Muscle of back (tissue), 11 donors: ENCODE measurements around the gene STEAP1. TPM values are rescaled to one million over a fixed set of nuclear protein-coding genes. Genes with fewer than 3 reads are reported as not detected.

Experiments used
- DNase-seq, 3 donors: peaks; one replicate each; pipeline versions ENCODE4 v3.0.0 to v3.0.0-alpha.2; 2013
- polyA plus RNA-seq, 10 donors: library from polyadenylated mRNA; unstranded; fragments of 120-200 nt; gene quantifications; one replicate each; pipeline ENCODE4 v1.2.1, GENCODE V29; 2013; ENCODE audit not compliant: insufficient read length in 10 of 10

STEAP1 gene
- polyA plus RNA-seq, 10 donors = 0.66 to 4.5 (median 3.2) TPM

- no peak for DNase-seq
Measured at GRCh38 chr7:90210981-90211380, 56.7 kb downstream of the STEAP1 start.

GRCh38 chr7:90211391-90212148, 57.3 kb downstream of the STEAP1 start, which contains the start of gene STEAP2:
TSS of gene STEAP2 (plus strand) at chr7:90211740. CDS start at chr7:90225083, 13,343 bp downstream.
- peak; percentile 88 to 94 (median 88) for DNase-seq

- no peak for DNase-seq
Measured at GRCh38 chr7:90212149-90212495, 57.9 kb downstream of the STEAP1 start.

GRCh38 chr7:90213521-90213920, 59.3 kb downstream of the STEAP1 start:
- DNase-seq = no peak

Other genes starting within 250 kb of the STEAP1 start
- 1 to 10 TPM; 1.8 to 6.4 (median 3.5) TPM for gene STEAP2, start 57.3 kb downstream of the STEAP1 start, polyA plus RNA-seq
- 1 to 10 TPM; 2.2 to 6.4 (median 2.9) TPM for gene CFAP69, start 90.7 kb downstream of the STEAP1 start, polyA plus RNA-seq
- under 1 TPM in 3 of 10 donors, not detected in 7; 0.05 to 0.08 (median 0.05) TPM for gene FAM237B, start 166.8 kb downstream of the STEAP1 start, polyA plus RNA-seq
- 10 to 100 TPM; 14.2 to 21.9 (median 18.3) TPM for gene GTPBP10, start 192.2 kb downstream of the STEAP1 start, polyA plus RNA-seq
- gene CLDN12, start 249.0 kb downstream of the STEAP1 start, polyA plus RNA-seq = 10 to 100 TPM; 14.5 to 30.4 (median 19.6) TPM